ENCODE measurements around the gene PPP1R26. TPM values are rescaled to one million over a fixed set of nuclear protein-coding genes. Genes with fewer than 3 reads are reported as not detected.
"Not testable (repeated sequence)": the region's sequence is repeated elsewhere in the genome, so short reads cannot be mapped to it uniquely, and the experiment has no call there.

The PPP1R26 gene
- total RNA-seq, 1 donor from 2014 or later: 19.5 TPM

DNA sequence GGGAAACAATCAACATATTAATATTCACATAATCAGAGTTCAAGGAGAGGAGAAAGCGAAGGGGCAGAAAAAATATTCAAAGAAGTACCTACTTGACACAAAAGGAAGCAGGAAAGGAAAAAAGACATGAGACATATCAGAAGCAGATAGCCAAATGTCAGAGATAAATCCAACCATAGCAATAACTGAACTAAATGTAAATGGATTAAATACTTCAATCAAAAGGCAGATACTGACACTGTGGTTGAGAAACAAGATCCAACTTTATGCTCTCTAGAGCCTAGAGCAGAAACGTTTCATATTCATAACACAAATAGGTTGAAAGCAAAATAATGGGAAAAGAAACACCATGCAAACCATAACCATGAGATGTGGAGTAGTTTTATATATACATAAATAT lies 29.9 kb downstream of the PPP1R26 start:
- H3K4me1 Mint-ChIP-seq (ENCODE audit: low read depth): no peaks in the 10 kb centered on the region
- no peak overlapping the region for H3K4me3 Mint-ChIP-seq (ENCODE audit: unreplicated experiment)
- peaks cover 17% of the 10 kb centered on the region for H3K9me3 Mint-ChIP-seq (ENCODE audit: low read depth)
- TF ChIP-seq, protein P1, sequence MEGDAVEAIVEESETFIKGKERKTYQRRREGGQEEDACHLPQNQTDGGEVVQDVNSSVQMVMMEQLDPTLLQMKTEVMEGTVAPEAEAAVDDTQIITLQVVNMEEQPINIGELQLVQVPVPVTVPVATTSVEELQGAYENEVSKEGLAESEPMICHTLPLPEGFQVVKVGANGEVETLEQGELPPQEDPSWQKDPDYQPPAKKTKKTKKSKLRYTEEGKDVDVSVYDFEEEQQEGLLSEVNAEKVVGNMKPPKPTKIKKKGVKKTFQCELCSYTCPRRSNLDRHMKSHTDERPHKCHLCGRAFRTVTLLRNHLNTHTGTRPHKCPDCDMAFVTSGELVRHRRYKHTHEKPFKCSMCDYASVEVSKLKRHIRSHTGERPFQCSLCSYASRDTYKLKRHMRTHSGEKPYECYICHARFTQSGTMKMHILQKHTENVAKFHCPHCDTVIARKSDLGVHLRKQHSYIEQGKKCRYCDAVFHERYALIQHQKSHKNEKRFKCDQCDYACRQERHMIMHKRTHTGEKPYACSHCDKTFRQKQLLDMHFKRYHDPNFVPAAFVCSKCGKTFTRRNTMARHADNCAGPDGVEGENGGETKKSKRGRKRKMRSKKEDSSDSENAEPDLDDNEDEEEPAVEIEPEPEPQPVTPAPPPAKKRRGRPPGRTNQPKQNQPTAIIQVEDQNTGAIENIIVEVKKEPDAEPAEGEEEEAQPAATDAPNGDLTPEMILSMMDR (IDR thresholded peaks at IDR 0.05): no peak
- H3K27me3 Mint-ChIP-seq (ENCODE audit: low read depth): no peaks in the 10 kb centered on the region
- no peak for DNase-seq (ENCODE audit: low spot score)
- H3K27ac Mint-ChIP-seq (ENCODE audit: unreplicated experiment): no peak overlapping the region
- peaks cover 9% of the 10 kb centered on the region for H3K36me3 Mint-ChIP-seq (ENCODE audit: low read depth)

DNA sequence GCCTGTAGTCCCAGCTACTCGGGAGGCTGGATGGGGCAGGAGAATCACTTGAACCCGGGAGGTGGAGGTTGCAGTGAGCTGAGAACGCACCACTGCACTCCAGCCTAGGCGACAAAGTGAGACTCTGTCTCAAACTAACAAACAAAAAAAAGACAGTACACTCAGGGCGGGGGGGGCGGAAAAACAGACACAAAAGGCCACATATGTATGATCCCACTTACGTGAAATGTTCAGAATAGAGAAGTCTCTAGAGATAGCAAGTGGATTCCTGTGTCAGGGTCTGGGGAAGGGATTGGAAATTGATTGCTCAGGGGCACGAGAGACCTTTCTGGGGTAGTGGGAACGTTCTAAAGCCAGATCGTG lies 32.6 kb downstream of the PPP1R26 start:
- Mint-ChIP-seq H3K27me3 (ENCODE audit: low read depth) (peaks cover under 1% of the 10 kb centered on the region), H3K9me3 (ENCODE audit: low read depth) (peaks cover 17% of the 10 kb centered on the region), H3K36me3 (ENCODE audit: low read depth) (peaks cover 5% of the 10 kb centered on the region), H3K27ac (ENCODE audit: unreplicated experiment) (no peak overlapping the region), H3K4me1 (ENCODE audit: low read depth) (no peaks in the 10 kb centered on the region), H3K4me3 (ENCODE audit: unreplicated experiment) (no peak overlapping the region)
- TF ChIP-seq, protein P1 (IDR thresholded peaks at IDR 0.05): no peak
- no peak for DNase-seq (ENCODE audit: low spot score)

DNA sequence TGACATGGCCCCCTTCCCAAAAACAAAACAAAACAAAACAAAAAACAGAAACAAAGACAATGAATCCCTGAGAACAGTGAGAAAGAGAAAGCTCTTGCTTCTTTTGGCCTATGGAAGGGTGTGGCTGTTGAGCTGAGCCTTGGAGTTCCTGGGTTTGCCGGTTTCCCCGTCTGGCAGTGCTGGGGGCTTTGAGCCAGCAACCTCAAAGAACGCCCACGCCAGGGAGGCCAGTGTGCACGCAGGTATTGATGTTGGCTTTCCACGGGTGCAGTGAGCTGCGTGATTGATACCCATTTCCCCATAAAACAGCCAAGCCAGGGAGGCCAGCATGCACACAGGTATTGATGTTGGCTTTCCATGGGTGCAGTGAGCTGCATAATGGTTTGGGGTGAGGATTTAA lies 33.3 kb downstream of the PPP1R26 start:
- Mint-ChIP-seq H3K9me3 (ENCODE audit: low read depth) (peaks cover 17% of the 10 kb centered on the region), H3K36me3 (ENCODE audit: low read depth) (peaks cover 5% of the 10 kb centered on the region), H3K4me3 (ENCODE audit: unreplicated experiment) (no peak overlapping the region), H3K27ac (ENCODE audit: unreplicated experiment) (no peak overlapping the region), H3K27me3 (ENCODE audit: low read depth) (peaks cover 5% of the 10 kb centered on the region), H3K4me1 (ENCODE audit: low read depth) (no peaks in the 10 kb centered on the region)
- TF ChIP-seq, protein P1 (IDR thresholded peaks at IDR 0.05): no peak
- peak; percentile 32 for DNase-seq (ENCODE audit: low spot score)

DNA sequence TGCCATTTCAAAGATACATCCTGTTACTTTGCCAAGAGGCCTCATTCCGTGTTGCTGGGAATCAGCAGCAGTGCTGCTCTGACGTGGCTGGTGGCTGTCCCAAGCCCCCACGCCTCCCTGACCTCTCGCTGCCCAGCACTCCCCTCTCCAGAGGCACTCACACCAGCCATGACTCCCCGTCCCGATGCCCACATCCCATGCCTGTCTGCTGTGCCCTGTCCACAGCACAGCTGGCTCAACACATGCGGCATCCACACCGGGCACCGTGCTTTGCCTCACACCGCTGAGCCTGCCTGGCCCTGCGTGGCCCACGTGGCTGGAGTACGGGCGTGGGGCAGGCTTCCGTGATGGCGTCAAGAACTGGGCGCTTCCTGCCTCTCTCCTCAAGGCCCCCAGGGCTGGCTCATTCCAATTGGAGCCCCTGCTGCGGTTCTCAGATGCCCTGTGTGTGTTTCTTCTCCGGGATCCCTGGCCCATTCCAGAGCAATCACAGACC lies 33.8 kb downstream of the PPP1R26 start:
- Mint-ChIP-seq H3K27me3 (ENCODE audit: low read depth) (peaks cover 8% of the 10 kb centered on the region), H3K4me3 (ENCODE audit: unreplicated experiment) (no peak overlapping the region), H3K9me3 (ENCODE audit: low read depth) (peaks cover 17% of the 10 kb centered on the region), H3K4me1 (ENCODE audit: low read depth) (no peaks in the 10 kb centered on the region), H3K27ac (ENCODE audit: unreplicated experiment) (no peak overlapping the region), H3K36me3 (ENCODE audit: low read depth) (peaks cover 5% of the 10 kb centered on the region)
- peak; percentile 72 for DNase-seq (ENCODE audit: low spot score)
- TF ChIP-seq, protein P1 (IDR thresholded peaks at IDR 0.05): no peak

DNA sequence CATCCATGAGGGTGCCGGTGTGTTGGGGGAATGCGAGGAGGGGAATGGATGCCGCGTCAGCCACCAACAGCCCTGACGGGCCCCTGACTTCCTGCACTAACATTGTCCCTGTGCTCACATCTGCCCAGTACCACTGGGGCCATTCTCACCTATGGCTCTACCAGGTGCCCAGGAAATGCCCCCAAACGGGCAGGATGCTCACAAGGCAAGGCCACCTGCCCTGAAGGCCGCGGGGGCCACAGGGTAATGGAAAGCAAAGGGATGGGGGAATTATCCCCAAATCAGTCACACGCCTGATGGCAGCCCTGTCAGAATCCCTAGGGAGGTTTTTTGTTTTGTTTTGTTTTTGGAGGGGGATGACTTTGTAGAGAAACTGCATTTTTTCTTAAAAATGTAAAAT lies 34.3 kb downstream of the PPP1R26 start:
- H3K36me3 Mint-ChIP-seq (ENCODE audit: low read depth); H3K27ac Mint-ChIP-seq (ENCODE audit: unreplicated experiment); H3K4me1 Mint-ChIP-seq (ENCODE audit: low read depth); DNase-seq (ENCODE audit: low spot score); H3K4me3 Mint-ChIP-seq (ENCODE audit: unreplicated experiment): not testable (repeated sequence)
- Mint-ChIP-seq H3K27me3 (ENCODE audit: low read depth) (peaks cover 11% of the 10 kb centered on the region), H3K9me3 (ENCODE audit: low read depth) (peaks cover 12% of the 10 kb centered on the region)

DNA sequence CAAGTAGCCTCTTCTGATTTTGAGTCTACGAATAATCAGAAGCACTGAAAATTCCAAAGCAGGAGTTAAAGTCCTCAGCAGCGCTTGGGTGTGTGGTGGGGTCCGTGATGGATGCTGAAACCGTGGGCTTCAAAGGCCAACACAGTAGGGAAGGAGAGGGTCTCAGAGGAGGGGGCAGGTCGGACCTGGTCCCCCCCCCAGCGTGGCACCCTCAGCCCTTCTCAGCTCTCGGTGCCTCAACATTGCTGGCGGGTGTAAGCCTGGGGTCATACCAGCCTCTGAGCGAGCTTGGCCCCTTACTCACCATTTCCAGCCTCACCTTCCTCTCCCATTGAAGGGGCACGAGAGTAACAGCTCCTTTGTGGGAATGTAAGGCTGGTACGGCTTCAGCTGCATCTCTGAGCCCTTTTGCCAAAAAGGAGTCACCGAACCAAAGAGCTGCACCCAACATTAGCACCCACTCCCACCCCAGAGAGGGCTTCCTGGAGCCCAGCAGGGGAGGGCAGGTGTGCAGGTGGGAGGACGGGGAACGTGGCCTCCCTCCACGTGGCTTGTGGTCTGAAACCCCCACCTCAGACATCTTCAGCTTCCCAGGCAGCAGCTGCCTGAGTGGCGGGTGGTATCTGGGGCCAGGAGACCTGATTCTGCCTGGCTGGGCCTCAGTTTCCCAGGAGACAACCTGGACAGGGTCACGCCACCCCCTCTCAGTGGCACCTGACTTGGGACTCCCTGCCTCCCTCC lies 34.9 kb downstream of the PPP1R26 start:
- TF ChIP-seq, protein P1 (IDR thresholded peaks at IDR 0.05): no peak
- Mint-ChIP-seq H3K4me1 (ENCODE audit: low read depth) (no peaks in the 10 kb centered on the region), H3K4me3 (ENCODE audit: unreplicated experiment) (no peak overlapping the region), H3K9me3 (ENCODE audit: low read depth) (peaks cover 6% of the 10 kb centered on the region), H3K27ac (ENCODE audit: unreplicated experiment) (no peak overlapping the region), H3K36me3 (ENCODE audit: low read depth) (no peaks in the 10 kb centered on the region), H3K27me3 (ENCODE audit: low read depth) (peaks cover 14% of the 10 kb centered on the region)
- DNase-seq (ENCODE audit: low spot score): peak; percentile 62

Measured in chondrocyte (in vitro differentiated cells).